GM13976 (cell line): ENCODE data around the gene PDIA5.

Experiments
- DNase-seq: peaks from one replicate; pipeline ENCODE4 v3.0.0; 2012; ENCODE audit warnings: low spot score
- CTCF ChIP-seq: IDR thresholded peaks from 2 replicates; pipeline ENCODE4 v1.5.1; 2012; ENCODE audit warnings: borderline replicate concordance, mild to moderate bottlenecking; ENCODE audit not compliant: insufficient read depth; ENCODE audit errors: extremely low read depth, missing control alignments, control extremely low read depth
- in situ Hi-C: fragments of 300-500 bp; cut with MboI; formaldehyde crosslinking; loops from one replicate; pipeline ENCODE4 v1.12.0; 2022; ENCODE audit warnings: low sequenced_read_pairs, mixed read lengths, inconsistent platforms; ENCODE audit not compliant: unreplicated experiment

PDIA5 gene

GRCh38 chr3:123122525-123123315, 55.9 kb downstream of the PDIA5 start:
- no peak for TF ChIP-seq CTCF
- in situ Hi-C loops = no loop called here
- DNase-seq = no peak

- no peak for DNase-seq
- in situ Hi-C loops = no loop called here
- no peak for TF ChIP-seq CTCF
These were observed 57.1 kb downstream of the PDIA5 start for GRCh38 chr3:123123716-123124616.

- no peak for TF ChIP-seq CTCF
- in situ Hi-C loops = no loop called here
- no peak for DNase-seq
These were observed 58.1 kb downstream of the PDIA5 start for GRCh38 chr3:123124971-123125370.

GRCh38 chr3:123126031-123126430, 59.2 kb downstream of the PDIA5 start:
- no peak for DNase-seq
- in situ Hi-C loops = no loop called here

GRCh38 chr3:123126653-123127052, 59.8 kb downstream of the PDIA5 start:
- no peak for DNase-seq
- TF ChIP-seq CTCF = no peak
- in situ Hi-C loops = no loop called here

More at GRCh38 chr3:123126031-123126430, 59.2 kb downstream of the PDIA5 start:
- TF ChIP-seq CTCF = no peak

GRCh38 chr3:123129092-123129491, 62.3 kb downstream of the PDIA5 start:
- TF ChIP-seq CTCF = no peak
- no peak for DNase-seq
- in situ Hi-C loops = no loop called here
